OCI-LY7 (cell line): Measurements from ENCODE around the gene DHPS. TPM values are rescaled to one million over a fixed set of nuclear protein-coding genes. Genes with fewer than 3 reads are reported as not detected.

Source experiments
- BruUV-seq: library from RNA; stranded (reverse); fragments of 400-500 nt; replicated peaks from 2 replicates; lab custom pipeline; 2021; lab: Mats Ljungman, UMichigan
- CTCF ChIA-PET: fragments of 300-600 bp; sonication (Branson Sonifier 250); formaldehyde crosslinking; loops from one replicate; lab custom pipeline; 2022; ENCODE audit warnings: antibody characterized with exemption; ENCODE audit not compliant: unreplicated experiment; lab: Charles Lee
- POLR2A ChIA-PET: fragments of 300-600 bp; sonication (Branson Sonifier 250); formaldehyde crosslinking; loops from one replicate; lab custom pipeline; 2022; ENCODE audit warnings: antibody characterized with exemption; lab: Charles Lee
- DNase-seq: peaks from one replicate; pipeline ENCODE4 v3.0.0-alpha.2; 2015; ENCODE audit warnings: low spot score
- H2AFZ ChIP-seq: fragments of 200-600 bp; sonication (generic), shearing (Covaris generic); 2 replicates; pipeline ENCODE4 v1.6.1; 2014; ENCODE audit warnings: mild to moderate bottlenecking, antibody characterized with exemption, low read length, moderate library complexity
- H3K27ac ChIP-seq: fragments of 200-600 bp; sonication (generic); 2 replicates; pipeline ENCODE4 v1.5.1; 2014; ENCODE audit warnings: mixed run types, low read depth, mild to moderate bottlenecking, moderate library complexity, low read length, inconsistent platforms; ENCODE audit not compliant: poor library complexity, severe bottlenecking
- H3K36me3 ChIP-seq: fragments of 200-600 bp; sonication (generic); 2 replicates; pipeline ENCODE4 v1.6.1; 2014; ENCODE audit warnings: mild to moderate bottlenecking, antibody characterized with exemption, low read length, moderate library complexity, mixed read lengths; ENCODE audit not compliant: insufficient read depth
- H3K4me1 ChIP-seq: fragments of 200-600 bp; sonication (generic); 2 replicates; pipeline ENCODE4 v1.5.1; 2014; ENCODE audit warnings: mild to moderate bottlenecking, low read length; ENCODE audit not compliant: insufficient read depth, poor library complexity, severe bottlenecking
- H3K4me2 ChIP-seq: fragments of 200-600 bp; sonication (generic); 2 replicates; pipeline ENCODE4 v1.6.1; 2014; ENCODE audit warnings: mild to moderate bottlenecking, low read length
- H3K4me3 ChIP-seq: fragments of 200-600 bp; sonication (generic); 2 replicates; pipeline ENCODE4 v1.5.1; 2014; ENCODE audit warnings: mild to moderate bottlenecking, low read depth, low read length; ENCODE audit not compliant: poor library complexity, severe bottlenecking
- H3K79me2 ChIP-seq: fragments of 200-600 bp; sonication (generic); 2 replicates; pipeline ENCODE4 v1.6.1; 2016; ENCODE audit warnings: low read depth, mild to moderate bottlenecking, low read length, moderate library complexity, mixed read lengths; ENCODE audit not compliant: insufficient read depth
- H3K9me2 ChIP-seq: fragments of 200-600 bp; sonication (generic); 2 replicates; pipeline ENCODE4 v1.6.1; 2016; ENCODE audit warnings: mild to moderate bottlenecking, low read length, mixed read lengths; ENCODE audit not compliant: insufficient read depth
- H3K9me3 ChIP-seq: fragments of 200-600 bp; sonication (generic); 2 replicates; pipeline ENCODE4 v1.6.1; 2014; ENCODE audit warnings: mild to moderate bottlenecking, mixed run types, low read length, mixed read lengths
- H4K20me1 ChIP-seq: fragments of 200-600 bp; sonication (generic); 2 replicates; pipeline ENCODE4 v1.6.1; 2014; ENCODE audit warnings: mild to moderate bottlenecking, antibody characterized with exemption, low read length, moderate library complexity, mixed read lengths; ENCODE audit not compliant: insufficient read depth
- CTCF ChIP-seq: fragments of 200-600 bp; sonication (generic); conservative IDR thresholded peaks from 2 replicates; pipeline ENCODE4 v1.5.1; 2014; ENCODE audit warnings: mild to moderate bottlenecking, antibody characterized with exemption, low read length, moderate library complexity, mixed read lengths
- EZH2phosphoT487 ChIP-seq: fragments of 200-600 bp; sonication (generic); IDR thresholded peaks from 2 replicates; pipeline ENCODE4 v1.6.1; 2018; ENCODE audit warnings: low read depth, borderline replicate concordance, mild to moderate bottlenecking, mixed run types, antibody characterized with exemption, low read length, moderate library complexity, mixed read lengths
- intact Hi-C: fragments of 100-400 bp; cut with micrococcal nuclease; formaldehyde crosslinking; loops from one replicate; pipeline ENCODE4 v1.10.0; 2022; ENCODE audit not compliant: unreplicated experiment
- total RNA-seq, 2 experiments: library from RNA; depleted of rRNA in 1 of 2; stranded (reverse); fragments of >200 nt in 1 of 2; shearing (Covaris generic) in 1 of 2; gene quantifications; 2 replicates each; pipeline ENCODE4 v1.2.3, GENCODE V29; 2014 to 2022

Gene DHPS
- total RNA-seq, 2 experiments from 2014 or later, result 101 to 102 TPM

- ChIA-PET POLR2A (interaction anchor here (0.7 kb wide), 1 partner anchor 799 kb away, joined by 3 read pairs; no protein-coding TSS in a partner anchor), CTCF (no interaction called here)
Measured at GRCh38 chr19:12655546-12655945, 26.1 kb downstream of the DHPS start.

GRCh38 chr19:12652219-12652618 lies 29.5 kb downstream of the DHPS start:
- peaks cover 47% of the 10 kb centered on the region for H3K36me3 ChIP-seq
- DNase-seq, result no peak
- H3K27ac ChIP-seq, result no peak overlapping the region
- no peak overlapping the region for H3K4me3 ChIP-seq
- no peaks in the 10 kb centered on the region for H3K4me1 ChIP-seq
- H3K9me2 ChIP-seq, result no peaks in the 10 kb centered on the region
- no TSS peak for BruUV-seq
- H3K79me2 ChIP-seq, result no peaks in the 10 kb centered on the region
- TF ChIP-seq EZH2phosphoT487 (no peak), CTCF (no peak)
- ChIA-PET CTCF (no interaction called here), POLR2A (no interaction called here)
- no peak overlapping the region for H2AFZ ChIP-seq
- H3K4me2 ChIP-seq, result no peak overlapping the region
- H4K20me1 ChIP-seq, result no peaks in the 10 kb centered on the region
- intact Hi-C loops, result no loop called here
- no peaks in the 10 kb centered on the region for H3K9me3 ChIP-seq

More at GRCh38 chr19:12655546-12655945, 26.1 kb downstream of the DHPS start:
- intact Hi-C loops, result no loop called here
- BruUV-seq, result no TSS peak
- Histone ChIP-seq H3K4me2 (no peak overlapping the region), H3K4me3 (no peak overlapping the region), H3K36me3 (peaks cover 58% of the 10 kb centered on the region), H3K9me3 (no peaks in the 10 kb centered on the region), H4K20me1 (no peaks in the 10 kb centered on the region), H2AFZ (no peak overlapping the region), H3K9me2 (no peaks in the 10 kb centered on the region), H3K4me1 (no peaks in the 10 kb centered on the region), H3K79me2 (no peaks in the 10 kb centered on the region), H3K27ac (no peak overlapping the region)
- TF ChIP-seq EZH2phosphoT487 (no peak), CTCF (no peak)
- no peak for DNase-seq

GRCh38 chr19:12649941-12650340 lies 31.7 kb downstream of the DHPS start:
- no TSS peak for BruUV-seq
- Histone ChIP-seq H3K36me3 (peaks cover 25% of the 10 kb centered on the region), H4K20me1 (no peaks in the 10 kb centered on the region), H3K9me3 (no peaks in the 10 kb centered on the region), H2AFZ (no peak overlapping the region), H3K4me1 (no peaks in the 10 kb centered on the region), H3K4me3 (no peak overlapping the region), H3K27ac (no peak overlapping the region), H3K79me2 (no peaks in the 10 kb centered on the region), H3K9me2 (no peaks in the 10 kb centered on the region), H3K4me2 (no peak overlapping the region)
- intact Hi-C loops, result no loop called here
- ChIA-PET POLR2A (no interaction called here), CTCF (no interaction called here)
- TF ChIP-seq EZH2phosphoT487 (no peak), CTCF (no peak)
- no peak for DNase-seq
